Nephron progenitor cell (in vitro differentiated cells): Measurements from ENCODE around the gene RSRC1.
A peak's percentile ranks its signal among the peaks of the same experiment; 100 is the strongest.

Source experiments
- DNase-seq: peaks from one replicate; pipeline ENCODE4 v3.0.0; 2021
- H3K27ac Mint-ChIP-seq: 2 replicates; pipeline ENCODE4 v1.8.0; 2021; ENCODE audit warnings: mild to moderate bottlenecking, moderate library complexity, mixed read lengths
- H3K27me3 Mint-ChIP-seq: 2 replicates; pipeline ENCODE4 v1.8.0; 2021; ENCODE audit warnings: mild to moderate bottlenecking, low read depth, mixed read lengths; ENCODE audit not compliant: poor library complexity
- H3K36me3 Mint-ChIP-seq: 2 replicates; pipeline ENCODE4 v1.8.0; 2021; ENCODE audit warnings: low read depth, mixed read lengths
- H3K4me1 Mint-ChIP-seq: 2 replicates; pipeline ENCODE4 v1.8.0; 2021; ENCODE audit warnings: mixed read lengths
- H3K4me3 Mint-ChIP-seq: 2 replicates; pipeline ENCODE4 v1.8.0; 2021; ENCODE audit warnings: mild to moderate bottlenecking, moderate library complexity, mixed read lengths
- H3K9me3 Mint-ChIP-seq: 2 replicates; pipeline ENCODE4 v1.8.0; 2021; ENCODE audit warnings: mild to moderate bottlenecking, moderate library complexity, mixed read lengths
- CTCF ChIP-seq: fragments of 200-600 bp; sonication (generic); IDR thresholded peaks from 2 replicates; pipeline ENCODE4 v1.5.0; 2021; ENCODE audit warnings: antibody characterized with exemption

RSRC1 gene

GRCh38 chr3:158463556-158463955 is 353.7 kb downstream of the RSRC1 start:
- no peaks in the 10 kb centered on the region for H3K9me3 Mint-ChIP-seq
- H3K27ac Mint-ChIP-seq: no peak overlapping the region
- peaks cover under 1% of the 10 kb centered on the region for H3K4me1 Mint-ChIP-seq
- no peak for DNase-seq
- TF ChIP-seq CTCF: no peak
- no peaks in the 10 kb centered on the region for H3K27me3 Mint-ChIP-seq
- no peaks in the 10 kb centered on the region for H3K36me3 Mint-ChIP-seq
- no peak overlapping the region for H3K4me3 Mint-ChIP-seq

- H3K4me3 Mint-ChIP-seq: no peak overlapping the region
- TF ChIP-seq CTCF: no peak
- H3K36me3 Mint-ChIP-seq: no peaks in the 10 kb centered on the region
- H3K4me1 Mint-ChIP-seq: no peaks in the 10 kb centered on the region
- H3K27ac Mint-ChIP-seq: peak overlapping the region; percentile 53
- no peaks in the 10 kb centered on the region for H3K9me3 Mint-ChIP-seq
- no peaks in the 10 kb centered on the region for H3K27me3 Mint-ChIP-seq
- DNase-seq: no peak
Observed at GRCh38 chr3:158465074-158465473, 355.2 kb downstream of the RSRC1 start.

- TF ChIP-seq CTCF: no peak
- H3K4me1 Mint-ChIP-seq: no peaks in the 10 kb centered on the region
- DNase-seq: no peak
- no peak overlapping the region for H3K27ac Mint-ChIP-seq
- H3K4me3 Mint-ChIP-seq: no peak overlapping the region
- no peaks in the 10 kb centered on the region for H3K36me3 Mint-ChIP-seq
- no peaks in the 10 kb centered on the region for H3K27me3 Mint-ChIP-seq
- no peaks in the 10 kb centered on the region for H3K9me3 Mint-ChIP-seq
Observed at GRCh38 chr3:158470944-158471638, 361.2 kb downstream of the RSRC1 start.

GRCh38 chr3:158471639-158472294 is 361.9 kb downstream of the RSRC1 start:
- no peaks in the 10 kb centered on the region for H3K27me3 Mint-ChIP-seq
- H3K9me3 Mint-ChIP-seq: no peaks in the 10 kb centered on the region

GRCh38 chr3:158479051-158479450 is 369.2 kb downstream of the RSRC1 start:
- Mint-ChIP-seq H3K27ac (no peak overlapping the region), H3K36me3 (no peaks in the 10 kb centered on the region), H3K4me3 (no peak overlapping the region), H3K27me3 (no peaks in the 10 kb centered on the region), H3K9me3 (no peaks in the 10 kb centered on the region), H3K4me1 (no peaks in the 10 kb centered on the region)
- TF ChIP-seq CTCF: no peak
- no peak for DNase-seq

More at GRCh38 chr3:158471639-158472294, 361.9 kb downstream of the RSRC1 start:
- H3K4me3 Mint-ChIP-seq: no peak overlapping the region
- TF ChIP-seq CTCF: no peak
- no peaks in the 10 kb centered on the region for H3K36me3 Mint-ChIP-seq
- no peak overlapping the region for H3K27ac Mint-ChIP-seq
- no peak for DNase-seq
- H3K4me1 Mint-ChIP-seq: no peaks in the 10 kb centered on the region
